Endothelial cell of umbilical vein (primary cell): Measurements from ENCODE around the gene CD84. TPM values are rescaled to one million over a fixed set of nuclear protein-coding genes. Genes with fewer than 3 reads are reported as not detected.

Experiments used
- BruUV-seq: library from RNA; stranded (reverse); fragments of 400-500 nt; replicated peaks from 2 replicates; lab custom pipeline; 2021; lab: Mats Ljungman, UMichigan
- CTCF ChIA-PET: fragments of 300-600, 350-600 bp; sonication (Branson Sonifier 250); formaldehyde crosslinking; loops from one replicate; lab custom pipeline; 2021; ENCODE audit warnings: antibody characterized with exemption, inconsistent platforms; lab: Charles Lee
- POLR2A ChIA-PET: fragments of 300-600, 350-600 bp; sonication (Branson Sonifier 250); formaldehyde crosslinking; loops from one replicate; lab custom pipeline; 2021; ENCODE audit warnings: antibody characterized with exemption, inconsistent platforms; lab: Charles Lee
- DNase-seq: peaks from one replicate; pipeline ENCODE4 v3.0.0-alpha.2; 2011; ENCODE audit warnings: low read depth, low spot score
- FAIRE-seq: peaks from 2 replicates; lab custom pipeline; 2011; peaks lifted over from hg19 to GRCh38; lab: Jason Lieb, UNC
- H2AFZ ChIP-seq: 2 replicates; pipeline ENCODE4 v1.6.0; 2012; ENCODE audit warnings: low read depth, low read length, control low read depth, inconsistent platforms
- H3K27ac ChIP-seq: 2 replicates; pipeline ENCODE4 v1.5.1; 2011; ENCODE audit warnings: low read depth, mild to moderate bottlenecking, control low read depth, low read length, moderate library complexity; ENCODE audit not compliant: insufficient read depth
- H3K27me3 ChIP-seq, 2 experiments: 2 replicates each; pipeline versions ENCODE4 v1.6.0 to v1.6.1; 2011; ENCODE audit warnings: low read length in 2 of 2, mixed read lengths in 1 of 2; ENCODE audit not compliant: control insufficient read depth in 2 of 2, insufficient read depth in 2 of 2
- H3K36me3 ChIP-seq, 2 experiments: 2 replicates in 1 of 2; 3 replicates in 1 of 2; pipeline ENCODE4 v1.5.1; 2011; ENCODE audit warnings: low read length in 2 of 2, mild to moderate bottlenecking in 1 of 2, moderate library complexity in 1 of 2; ENCODE audit not compliant: control insufficient read depth in 2 of 2, insufficient read depth in 2 of 2; ENCODE audit errors: extremely low read depth in 1 of 2
- H3K4me1 ChIP-seq: 3 replicates; pipeline ENCODE4 v1.5.1; 2011; ENCODE audit warnings: mild to moderate bottlenecking, low read length; ENCODE audit not compliant: control insufficient read depth, insufficient read depth; ENCODE audit errors: extremely low read depth
- H3K4me2 ChIP-seq: 2 replicates; pipeline ENCODE4 v1.6.1; 2011; ENCODE audit warnings: low read length, control low read depth, mixed read lengths; ENCODE audit not compliant: insufficient read depth
- H3K4me3 ChIP-seq, 3 experiments: fragments of 200-600 bp in 1 of 3; sonication (generic), shearing (Covaris generic) in 1 of 3; replicated peaks in 1 of 3; 2 replicates each; pipeline ENCODE4 v1.5.1; 2011 to 2016; ENCODE audit warnings: control low read depth in 3 of 3, low read length in 3 of 3, mild to moderate bottlenecking in 2 of 3, inconsistent platforms in 1 of 3, low read depth in 1 of 3, moderate library complexity in 1 of 3; ENCODE audit not compliant: insufficient read depth in 1 of 3
- H3K79me2 ChIP-seq: 2 replicates; pipeline ENCODE4 v1.6.0; 2012; ENCODE audit warnings: low read length, inconsistent platforms; ENCODE audit not compliant: control insufficient read depth, insufficient read depth
- H3K9ac ChIP-seq: replicated peaks from 2 replicates; pipeline ENCODE3; 2011; ENCODE audit warnings: low read length, control low read depth; ENCODE audit not compliant: insufficient read depth; ENCODE audit errors: extremely low read depth
- H3K9me1 ChIP-seq: replicated peaks from 3 replicates; pipeline ENCODE4 v1.6.0; 2011; ENCODE audit warnings: mild to moderate bottlenecking, low read length; ENCODE audit not compliant: control insufficient read depth, insufficient read depth; ENCODE audit errors: extremely low read depth
- H3K9me3 ChIP-seq: replicated peaks from 2 replicates; pipeline ENCODE4 v1.5.1; 2012; ENCODE audit warnings: low read length, inconsistent platforms; ENCODE audit not compliant: control insufficient read depth, insufficient read depth
- H4K20me1 ChIP-seq: replicated peaks from 2 replicates; pipeline ENCODE3; 2011; ENCODE audit warnings: mild to moderate bottlenecking, low read length; ENCODE audit not compliant: control insufficient read depth, insufficient read depth; ENCODE audit errors: extremely low read depth
- EZH2 ChIP-seq: IDR thresholded peaks from 2 replicates; pipeline ENCODE4 v1.6.1; 2012; ENCODE audit warnings: borderline replicate concordance, low read depth, mild to moderate bottlenecking, moderate library complexity, low read length, inconsistent platforms; ENCODE audit not compliant: severe bottlenecking
- FOS ChIP-seq: IDR thresholded peaks from 2 replicates; pipeline ENCODE4 v1.6.1; 2011; ENCODE audit warnings: mild to moderate bottlenecking, low read length, moderate library complexity, borderline replicate concordance; ENCODE audit not compliant: insufficient read depth
- GATA2 ChIP-seq: IDR thresholded peaks from 2 replicates; pipeline ENCODE4 v1.7.0; 2011; ENCODE audit warnings: low read depth, mild to moderate bottlenecking, moderate library complexity, mixed read lengths, low read length; ENCODE audit not compliant: insufficient read length, insufficient read depth
- JUN ChIP-seq: IDR thresholded peaks from 2 replicates; pipeline ENCODE4 v1.6.1; 2011; ENCODE audit warnings: borderline replicate concordance, low read depth; ENCODE audit not compliant: insufficient read length, insufficient read depth
- MYC ChIP-seq: IDR thresholded peaks from one replicate; pipeline ENCODE4 v1.6.1; 2011; ENCODE audit warnings: mild to moderate bottlenecking, low read depth, low read length
- POLR2A ChIP-seq: IDR thresholded peaks from 2 replicates; pipeline ENCODE4 v1.6.1; 2012; ENCODE audit warnings: low read depth, mild to moderate bottlenecking, control low read depth, low read length
- dilution Hi-C: fragments of 300-500 bp; cut with MboI; formaldehyde crosslinking; loops from one replicate; pipeline ENCODE4 v1.15.0; 2019; ENCODE audit warnings: low sequenced_read_pairs; ENCODE audit not compliant: extremely low pct_ligation_motif_present
- intact Hi-C: fragments of 100-400 bp; cut with micrococcal nuclease; formaldehyde crosslinking; loops from one replicate; pipeline ENCODE4 v1.10.0; 2022
- polyA plus RNA-seq, 4 experiments: library from polyadenylated mRNA; depleted of rRNA in 3 of 4; stranded (reverse) in 3 of 4; unstranded in 1 of 4; fragments of >200 nt; gene quantifications; 2 replicates each; pipeline versions ENCODE4 v1.2.1 to v1.2.3, GENCODE V29; 2011 to 2012; ENCODE audit warnings: missing spikeins in 1 of 4
- total RNA-seq: library from RNA; stranded (reverse); gene quantifications from 2 replicates; pipeline ENCODE4 v1.2.3, GENCODE V29; 2021
- TF ChIP-seq, protein P1 (sequence below), 2 donors: IDR thresholded peaks; 1 replicate in 1 of 2; 2 replicates in 1 of 2; pipeline ENCODE4 v1.5.1; 2011; ENCODE audit warnings: low read length in 2 of 2, mild to moderate bottlenecking in 2 of 2, moderate library complexity in 2 of 2, control low read depth in 1 of 2, inconsistent platforms in 1 of 2, low read depth in 1 of 2; ENCODE audit not compliant: insufficient read depth in 1 of 2; ENCODE audit errors: extremely low read depth in 1 of 2
- TF ChIP-seq, protein P2 (sequence below): IDR thresholded peaks from 2 replicates; pipeline ENCODE4 v1.6.1; 2011; ENCODE audit not compliant: insufficient read depth, insufficient read length

Gene CD84
- total and polyA plus RNA-seq, 2 donors (not counting 3 experiments of a cell fraction or from before 2014, with no cell fraction given) = not detected

DNA sequence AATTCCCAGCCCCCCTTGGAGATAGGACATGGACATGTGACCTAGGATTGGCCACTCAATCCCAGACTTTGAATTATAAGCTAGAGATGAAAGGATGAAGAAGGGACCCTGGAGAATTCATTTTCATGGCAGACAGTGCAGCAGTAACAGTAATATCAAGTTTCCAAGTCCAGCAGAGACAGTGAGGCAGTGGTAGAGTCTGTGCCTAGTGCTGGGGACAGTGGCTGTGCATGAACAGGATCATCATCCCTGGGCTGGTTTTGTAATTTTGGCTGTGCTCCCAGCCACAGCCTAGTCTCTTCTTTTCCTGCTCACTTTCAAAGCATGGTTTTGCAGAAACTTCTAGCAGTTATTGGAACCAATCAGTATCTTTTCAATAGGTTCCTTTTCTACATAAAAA, 29.6 kb upstream of the CD84 start:
- ChIA-PET CTCF (interaction anchor here (1.0 to 3.0 kb wide), 3 partner anchors 16 to 180 kb away, joined by 3 to 18 read pairs (median 3); no protein-coding TSS in a partner anchor), POLR2A (no interaction called here)
- no peak for FAIRE-seq
- H3K36me3 ChIP-seq = no peaks in the 10 kb centered on the region
- no peaks in the 10 kb centered on the region for H3K4me1 ChIP-seq
- H3K4me2 ChIP-seq = no peak overlapping the region
- H3K4me3 ChIP-seq = no peak overlapping the region
- H3K9ac ChIP-seq = no peak overlapping the region
- no peak for TF ChIP-seq EZH2
- no peak for TF ChIP-seq POLR2A
- TF ChIP-seq GATA2 = no peak
- TF ChIP-seq, protein P1, sequence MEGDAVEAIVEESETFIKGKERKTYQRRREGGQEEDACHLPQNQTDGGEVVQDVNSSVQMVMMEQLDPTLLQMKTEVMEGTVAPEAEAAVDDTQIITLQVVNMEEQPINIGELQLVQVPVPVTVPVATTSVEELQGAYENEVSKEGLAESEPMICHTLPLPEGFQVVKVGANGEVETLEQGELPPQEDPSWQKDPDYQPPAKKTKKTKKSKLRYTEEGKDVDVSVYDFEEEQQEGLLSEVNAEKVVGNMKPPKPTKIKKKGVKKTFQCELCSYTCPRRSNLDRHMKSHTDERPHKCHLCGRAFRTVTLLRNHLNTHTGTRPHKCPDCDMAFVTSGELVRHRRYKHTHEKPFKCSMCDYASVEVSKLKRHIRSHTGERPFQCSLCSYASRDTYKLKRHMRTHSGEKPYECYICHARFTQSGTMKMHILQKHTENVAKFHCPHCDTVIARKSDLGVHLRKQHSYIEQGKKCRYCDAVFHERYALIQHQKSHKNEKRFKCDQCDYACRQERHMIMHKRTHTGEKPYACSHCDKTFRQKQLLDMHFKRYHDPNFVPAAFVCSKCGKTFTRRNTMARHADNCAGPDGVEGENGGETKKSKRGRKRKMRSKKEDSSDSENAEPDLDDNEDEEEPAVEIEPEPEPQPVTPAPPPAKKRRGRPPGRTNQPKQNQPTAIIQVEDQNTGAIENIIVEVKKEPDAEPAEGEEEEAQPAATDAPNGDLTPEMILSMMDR (IDR thresholded peaks at IDR 0.05; ENCODE audit: extremely low read depth in 1 of 2, insufficient read depth in 1 of 2, low read depth in 1 of 2, low read length in 2 of 2) = no peak
- no peak for TF ChIP-seq MYC
- TF ChIP-seq FOS = no peak
- TF ChIP-seq, protein P2, sequence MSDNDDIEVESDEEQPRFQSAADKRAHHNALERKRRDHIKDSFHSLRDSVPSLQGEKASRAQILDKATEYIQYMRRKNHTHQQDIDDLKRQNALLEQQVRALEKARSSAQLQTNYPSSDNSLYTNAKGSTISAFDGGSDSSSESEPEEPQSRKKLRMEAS = no peak
- no peak for TF ChIP-seq JUN
- intact Hi-C loops (loop anchor here (10.0 kb wide), 1 partner anchor 504 kb away; no protein-coding TSS in a partner anchor), dilution Hi-C loops (no loop called here)
- H4K20me1 ChIP-seq = no peaks in the 10 kb centered on the region
- peaks cover 18 to 20% of the 10 kb centered on the region in 2 experiments for H3K27me3 ChIP-seq
- H3K9me3 ChIP-seq = no peaks in the 10 kb centered on the region
- H3K79me2 ChIP-seq = no peaks in the 10 kb centered on the region
- DNase-seq = no peak
- no peak overlapping the region for H3K27ac ChIP-seq
- H2AFZ ChIP-seq = no peak overlapping the region
- BruUV-seq = no TSS peak
- no peaks in the 10 kb centered on the region for H3K9me1 ChIP-seq
